GM18873 (cell line): ENCODE data around the gene TARBP1.
"Not testable (repeated sequence)": the region's sequence is repeated elsewhere in the genome, so short reads cannot be mapped to it uniquely, and the experiment has no call there.

ENCODE experiments used
- ATAC-seq: cut with Tn5 transposase; IDR thresholded peaks from one replicate; pipeline ENCODE4 v1.9.1; 2021; ENCODE audit warnings: mild to moderate bottlenecking, moderate library complexity, moderate number of reproducible peaks; ENCODE audit not compliant: unreplicated experiment, low FRiP score

The TARBP1 gene

GRCh38 chr1:234397732-234398131, 81.2 kb downstream of the TARBP1 start:
- no peak for ATAC-seq

- ATAC-seq: peak; percentile 37
Measured at GRCh38 chr1:234396871-234397270, 82.1 kb downstream of the TARBP1 start.

GRCh38 chr1:234396092-234396491, 82.9 kb downstream of the TARBP1 start:
- no peak for ATAC-seq

GRCh38 chr1:234395297-234395696, 83.7 kb downstream of the TARBP1 start:
- ATAC-seq: no peak

- ATAC-seq: no peak
Measured at GRCh38 chr1:234393190-234393589, 85.8 kb downstream of the TARBP1 start.

- ATAC-seq: no peak
Measured at GRCh38 chr1:234388094-234388493, 90.9 kb downstream of the TARBP1 start.

- no peak for ATAC-seq
Measured at GRCh38 chr1:234386122-234386521, 92.9 kb downstream of the TARBP1 start.

- ATAC-seq: no peak
Measured at GRCh38 chr1:234381699-234382555, 97.1 kb downstream of the TARBP1 start.

GRCh38 chr1:234379591-234380109, 99.3 kb downstream of the TARBP1 start:
- not testable (repeated sequence) for ATAC-seq

- ATAC-seq: no peak
Measured at GRCh38 chr1:234375672-234376071, 103.3 kb downstream of the TARBP1 start.

- ATAC-seq: peak; percentile 15
Measured at GRCh38 chr1:234373959-234374254, 105.1 kb downstream of the TARBP1 start.

- peak; percentile 89 for ATAC-seq
Measured at GRCh38 chr1:234373064-234373958, 105.7 kb downstream of the TARBP1 start, which contains the start of gene COA6. Gene COA6 (plus strand): TSS chr1:234373456. CDS start chr1:234373467, 11 bp downstream.

- ATAC-seq: no peak
Measured at GRCh38 chr1:234372011-234372757, 106.8 kb downstream of the TARBP1 start.

- no peak for ATAC-seq
Measured at GRCh38 chr1:234371414-234371813, 107.6 kb downstream of the TARBP1 start.

GRCh38 chr1:234369784-234370183, 109.2 kb downstream of the TARBP1 start:
- no peak for ATAC-seq

GRCh38 chr1:234369033-234369430, 109.9 kb downstream of the TARBP1 start:
- ATAC-seq: no peak

- ATAC-seq: no peak
Measured at GRCh38 chr1:234368320-234369032, 110.5 kb downstream of the TARBP1 start.

- ATAC-seq: no peak
Measured at GRCh38 chr1:234362558-234362957, 116.4 kb downstream of the TARBP1 start.

- ATAC-seq: no peak
Measured at GRCh38 chr1:234361102-234361603, 117.8 kb downstream of the TARBP1 start.

GRCh38 chr1:234357831-234358230, 121.1 kb downstream of the TARBP1 start:
- no peak for ATAC-seq
